Fibroblast of lung (primary cell): ENCODE data around the gene CLMP.

Source experiments
- EZH2 ChIP-seq: IDR thresholded peaks from 2 replicates; pipeline ENCODE4 v1.5.1; 2012; ENCODE audit warnings: low read length, control low read depth, mild to moderate bottlenecking; ENCODE audit errors: missing control alignments
- TF ChIP-seq, protein P1 (sequence below), 2 donors: IDR thresholded peaks in 1 of 2; conservative IDR thresholded peaks in 1 of 2; 1 replicate in 1 of 2; 2 replicates in 1 of 2; pipeline ENCODE4 v1.5.1; 2011 to 2012; ENCODE audit warnings: low read length in 2 of 2, control low read depth in 1 of 2, inconsistent platforms in 1 of 2, low read depth in 1 of 2, mild to moderate bottlenecking in 1 of 2

DNA sequence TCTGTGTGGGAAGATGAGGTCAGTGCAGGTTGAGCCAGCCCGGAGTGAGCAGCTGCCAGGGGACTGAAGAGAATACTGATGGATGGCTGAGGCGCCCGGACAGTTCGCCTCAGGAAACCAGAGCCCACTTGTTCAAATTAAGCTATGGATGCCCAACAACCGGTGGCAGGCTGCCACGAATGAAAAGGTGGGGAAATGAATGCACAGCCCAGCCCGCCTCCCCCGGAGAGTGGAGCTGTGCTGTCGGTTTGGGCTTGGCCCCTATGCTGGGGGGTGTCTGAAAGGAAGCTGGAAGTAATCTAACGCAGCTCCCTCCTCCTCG lies 155.0 kb downstream of the CLMP start:
- TF ChIP-seq, protein P1, sequence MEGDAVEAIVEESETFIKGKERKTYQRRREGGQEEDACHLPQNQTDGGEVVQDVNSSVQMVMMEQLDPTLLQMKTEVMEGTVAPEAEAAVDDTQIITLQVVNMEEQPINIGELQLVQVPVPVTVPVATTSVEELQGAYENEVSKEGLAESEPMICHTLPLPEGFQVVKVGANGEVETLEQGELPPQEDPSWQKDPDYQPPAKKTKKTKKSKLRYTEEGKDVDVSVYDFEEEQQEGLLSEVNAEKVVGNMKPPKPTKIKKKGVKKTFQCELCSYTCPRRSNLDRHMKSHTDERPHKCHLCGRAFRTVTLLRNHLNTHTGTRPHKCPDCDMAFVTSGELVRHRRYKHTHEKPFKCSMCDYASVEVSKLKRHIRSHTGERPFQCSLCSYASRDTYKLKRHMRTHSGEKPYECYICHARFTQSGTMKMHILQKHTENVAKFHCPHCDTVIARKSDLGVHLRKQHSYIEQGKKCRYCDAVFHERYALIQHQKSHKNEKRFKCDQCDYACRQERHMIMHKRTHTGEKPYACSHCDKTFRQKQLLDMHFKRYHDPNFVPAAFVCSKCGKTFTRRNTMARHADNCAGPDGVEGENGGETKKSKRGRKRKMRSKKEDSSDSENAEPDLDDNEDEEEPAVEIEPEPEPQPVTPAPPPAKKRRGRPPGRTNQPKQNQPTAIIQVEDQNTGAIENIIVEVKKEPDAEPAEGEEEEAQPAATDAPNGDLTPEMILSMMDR (conservative IDR thresholded peaks at IDR 0.05 in 1 of 2, IDR thresholded peaks at IDR 0.05 in 1 of 2; ENCODE audit: low read depth in 1 of 2, low read length in 2 of 2): no peak
- TF ChIP-seq EZH2: no peak
